HG03066 (cell line): ENCODE results near the gene MEX3C.
A peak's percentile ranks its signal among the peaks of the same experiment; 100 is the strongest.

Experiments used
- ATAC-seq: cut with Tn5 transposase; IDR thresholded peaks from one replicate; pipeline ENCODE4 v1.9.1; 2021; ENCODE audit warnings: low read depth; ENCODE audit not compliant: unreplicated experiment

Gene MEX3C

GRCh38 chr18:51197661-51198424 lies at the start of gene MEX3C:
Gene MEX3C (minus strand): TSS chr18:51197681. CDS start chr18:51197320, 361 bp downstream.
- ATAC-seq: peak; percentile 70

- no peak for ATAC-seq
These were observed 43.7 kb upstream of the MEX3C start for GRCh38 chr18:51241226-51241625.

- no peak for ATAC-seq
These were observed 38.7 kb upstream of the MEX3C start for GRCh38 chr18:51236225-51236624.

DNA sequence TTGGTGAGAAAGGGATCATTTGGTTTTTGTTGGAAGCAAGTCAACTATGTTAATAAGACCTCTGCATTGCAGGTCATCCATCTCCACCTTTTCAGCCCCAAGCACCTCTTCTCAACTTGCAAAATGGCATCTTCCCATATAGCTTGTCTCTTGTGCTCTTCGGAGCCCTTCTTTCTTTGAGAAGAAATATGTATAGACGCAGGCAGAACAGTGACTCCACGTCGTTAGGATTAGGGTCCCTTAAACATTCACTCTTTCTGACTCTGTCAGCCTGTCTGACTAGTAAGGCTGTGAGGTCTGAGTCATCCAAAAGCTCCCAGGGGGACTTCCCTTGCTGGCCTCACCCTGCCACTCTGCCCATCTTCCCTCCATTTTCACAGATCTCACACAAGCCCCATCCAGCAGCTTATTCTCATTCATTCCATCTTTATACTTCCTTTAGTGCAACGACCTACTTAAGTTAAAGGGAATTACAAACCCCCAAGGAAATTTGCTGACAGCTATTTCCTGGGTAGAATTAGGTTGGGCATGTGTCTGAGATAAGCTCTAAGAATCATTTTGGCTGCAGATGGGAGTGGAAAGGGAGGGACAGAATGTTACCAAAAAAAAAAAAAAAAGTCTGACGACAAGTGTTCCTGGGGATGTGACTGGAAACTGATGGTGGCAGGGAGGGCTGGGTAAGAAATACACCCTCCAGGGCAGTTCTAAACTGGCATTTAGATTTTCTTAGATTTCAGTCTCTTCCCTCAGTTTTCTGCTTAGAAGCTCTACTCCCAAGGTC lies 37.7 kb upstream of the MEX3C start:
- peak; percentile 83 for ATAC-seq

DNA sequence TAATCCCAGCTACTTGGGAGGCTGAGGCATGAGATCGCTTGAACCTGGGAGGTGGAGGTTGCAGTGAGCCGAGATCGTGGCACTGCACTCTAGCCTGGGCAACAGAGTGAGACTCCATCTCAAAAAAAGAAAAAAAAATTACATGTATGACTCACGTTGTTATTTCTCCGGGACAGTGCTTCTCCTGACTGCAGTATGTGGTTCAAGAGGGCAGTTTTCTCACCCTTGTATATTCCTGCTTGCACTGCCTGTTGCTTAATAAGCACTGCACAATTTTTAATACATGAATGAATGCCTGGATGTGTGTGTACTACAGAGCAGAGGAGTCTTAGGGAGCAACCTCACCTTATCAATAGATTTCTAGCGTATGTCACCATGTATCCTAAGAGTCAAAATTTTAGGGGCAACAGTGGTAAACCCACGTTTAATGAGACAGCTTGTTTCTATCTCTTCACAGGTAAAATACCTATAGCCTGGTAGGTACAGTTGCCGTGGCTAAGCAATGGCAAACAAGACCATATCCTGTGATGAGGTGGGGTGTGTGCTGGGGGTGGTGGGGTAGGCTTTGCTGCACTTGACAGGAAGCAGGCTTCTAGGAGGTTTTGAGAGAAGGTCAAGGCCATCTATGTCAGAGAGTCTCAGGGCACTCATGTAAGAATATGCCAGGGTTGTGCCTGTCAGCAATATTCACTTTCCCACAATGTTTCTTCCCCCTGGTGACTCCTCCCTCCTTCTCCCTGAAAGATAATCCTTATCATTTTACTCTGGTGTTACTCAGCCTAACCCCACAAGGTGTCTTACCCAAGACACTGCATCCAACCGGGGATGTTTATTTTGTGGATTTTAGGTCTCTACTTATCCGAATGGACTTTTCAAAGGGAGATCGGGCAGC lies 36.9 kb upstream of the MEX3C start:
- no peak for ATAC-seq

DNA sequence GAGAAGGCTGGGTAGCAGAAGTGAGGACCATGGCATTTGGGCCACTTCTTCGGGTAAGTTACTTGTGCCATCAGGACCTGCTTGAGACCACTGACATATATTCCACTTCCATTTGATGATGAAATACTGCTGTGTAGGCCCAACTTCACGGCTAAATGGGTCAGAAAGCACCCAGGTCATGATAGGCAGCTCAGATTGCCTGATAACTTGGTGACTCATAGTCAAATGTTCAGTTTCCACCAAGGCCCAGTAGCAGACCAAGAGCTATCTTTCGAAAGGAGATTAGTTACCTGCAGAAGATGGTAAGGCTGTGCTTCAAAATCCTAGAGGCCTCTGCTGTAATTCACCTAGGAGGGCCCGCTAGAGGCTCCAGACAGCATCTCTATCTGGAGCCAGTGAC lies 31.8 kb upstream of the MEX3C start:
- no peak for ATAC-seq

- ATAC-seq: no peak
These were observed 30.2 kb upstream of the MEX3C start for GRCh38 chr18:51227660-51228059.

- ATAC-seq: no peak
These were observed 29.3 kb upstream of the MEX3C start for GRCh38 chr18:51226587-51227350.

DNA sequence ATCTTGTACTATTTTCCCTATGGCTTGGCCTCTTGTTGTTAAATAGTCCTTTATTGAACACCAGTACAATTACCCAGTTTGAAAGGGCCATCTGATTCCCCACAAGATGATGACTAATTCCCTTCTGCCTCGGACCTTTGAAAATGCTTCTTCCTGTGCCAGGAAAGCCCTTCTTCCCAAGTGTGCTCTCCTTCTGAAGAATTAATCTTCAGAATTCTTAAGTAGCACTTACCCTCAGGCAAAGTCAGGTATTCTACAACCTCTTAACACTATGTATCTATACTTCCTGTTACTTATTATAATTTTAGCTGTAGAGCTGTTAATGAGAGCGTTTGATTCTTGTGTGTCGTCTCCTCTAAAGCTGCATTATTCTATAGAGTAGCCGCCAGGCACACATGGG lies 28.6 kb upstream of the MEX3C start:
- ATAC-seq: no peak

GRCh38 chr18:51212606-51213005 lies 15.1 kb upstream of the MEX3C start:
- no peak for ATAC-seq

GRCh38 chr18:51211552-51211951 lies 14.1 kb upstream of the MEX3C start:
- peak; percentile 84 for ATAC-seq

DNA sequence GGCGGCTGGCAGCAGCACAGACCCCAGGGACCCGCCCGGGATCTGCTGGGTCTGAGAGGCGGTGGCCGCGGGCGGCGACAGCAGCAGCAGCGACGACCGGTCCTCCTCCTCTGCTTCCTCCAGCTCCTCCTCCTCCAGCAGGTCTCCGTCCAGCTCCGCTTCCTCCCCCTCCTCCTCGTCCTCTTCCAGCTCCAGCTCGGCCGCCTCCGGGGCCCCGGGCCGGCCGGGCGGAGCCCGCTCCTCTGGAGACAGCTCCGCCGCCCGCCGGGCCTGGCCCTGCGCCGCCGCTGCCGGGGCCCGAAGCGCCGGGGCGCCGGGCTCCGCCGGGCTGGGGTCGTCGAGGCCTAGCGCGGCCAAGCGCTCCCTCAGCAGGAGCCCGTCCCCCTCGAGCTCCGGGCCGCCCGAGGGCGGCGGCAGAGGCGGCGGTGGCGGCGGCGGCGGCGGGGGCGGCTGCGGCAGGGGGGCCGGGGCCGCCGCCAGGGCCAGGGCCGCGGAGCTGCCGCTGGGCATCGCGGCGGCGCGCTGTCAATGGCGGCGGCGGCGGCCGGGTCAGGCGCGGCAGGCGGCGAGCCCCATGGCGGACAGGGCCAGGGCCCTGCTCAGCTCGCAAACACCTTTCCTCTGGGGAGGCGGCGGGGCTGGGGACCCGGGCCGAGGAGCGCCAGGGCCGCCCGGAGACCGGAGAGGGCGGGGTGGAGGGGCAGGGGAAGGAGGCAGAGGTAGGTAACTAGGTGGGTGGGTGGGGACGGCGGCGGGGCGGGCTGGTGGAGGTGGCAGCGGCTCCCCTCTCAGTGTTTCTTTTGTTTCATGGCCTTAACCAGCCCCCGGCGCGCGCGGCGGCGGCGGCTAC lies 445 bp downstream of the MEX3C start:
- peak; percentile 2 for ATAC-seq

GRCh38 chr18:51196118-51196810 lies 1.2 kb downstream of the MEX3C start:
- peak; percentile 1 for ATAC-seq

DNA sequence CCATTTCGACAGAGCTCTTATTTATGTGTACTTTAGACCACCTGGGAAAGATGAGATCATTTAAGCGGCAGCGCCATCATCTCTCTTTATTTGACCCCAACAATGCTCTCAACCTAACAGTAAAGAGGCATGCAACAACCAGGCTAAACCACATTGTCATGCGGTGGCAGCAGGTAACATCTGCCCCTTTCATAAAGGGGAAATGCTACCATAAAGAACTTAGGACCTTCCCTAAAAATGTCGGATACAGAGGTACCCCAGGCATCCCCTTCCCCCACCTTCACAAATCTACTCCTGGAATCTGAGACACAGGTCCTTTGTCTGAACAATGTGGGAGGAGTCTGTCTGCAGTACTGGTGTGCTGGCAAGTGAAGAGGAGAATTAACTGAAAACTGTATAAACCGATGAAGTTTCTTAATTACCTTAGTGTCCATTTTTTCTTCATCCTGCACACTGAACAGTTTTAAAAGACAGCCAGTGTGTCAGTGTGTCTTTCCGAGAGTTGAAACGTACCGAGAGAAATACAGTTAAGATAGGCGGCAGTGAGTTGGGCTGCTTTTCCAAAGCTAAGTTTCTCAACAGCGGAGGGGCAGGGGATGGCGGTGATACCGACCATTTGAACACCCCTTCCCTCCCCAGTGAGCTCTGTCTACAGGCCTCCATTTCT lies 1.9 kb downstream of the MEX3C start:
- no peak for ATAC-seq

GRCh38 chr18:51195086-51195450 lies 2.4 kb downstream of the MEX3C start:
- no peak for ATAC-seq

DNA sequence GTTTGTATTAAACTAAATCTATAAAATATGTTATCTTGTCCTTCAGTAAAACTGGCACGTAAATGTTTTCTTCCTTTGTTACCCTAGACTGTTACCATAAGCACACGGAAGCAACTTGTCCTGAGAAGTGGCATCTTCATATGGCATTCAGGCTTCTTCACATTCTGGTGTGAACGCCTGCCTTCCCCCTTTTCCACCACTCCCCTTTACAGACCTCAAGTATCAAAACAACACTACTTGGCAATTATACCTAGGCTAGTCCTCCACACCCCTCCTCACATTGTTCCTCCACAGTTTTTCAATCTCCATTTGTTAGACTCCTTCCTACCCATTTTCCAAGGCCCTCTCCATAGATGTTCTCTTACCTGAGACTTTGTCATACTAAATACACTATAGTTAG lies 2.9 kb downstream of the MEX3C start:
- no peak for ATAC-seq

GRCh38 chr18:51193621-51194287 lies 3.7 kb downstream of the MEX3C start:
- ATAC-seq: no peak

DNA sequence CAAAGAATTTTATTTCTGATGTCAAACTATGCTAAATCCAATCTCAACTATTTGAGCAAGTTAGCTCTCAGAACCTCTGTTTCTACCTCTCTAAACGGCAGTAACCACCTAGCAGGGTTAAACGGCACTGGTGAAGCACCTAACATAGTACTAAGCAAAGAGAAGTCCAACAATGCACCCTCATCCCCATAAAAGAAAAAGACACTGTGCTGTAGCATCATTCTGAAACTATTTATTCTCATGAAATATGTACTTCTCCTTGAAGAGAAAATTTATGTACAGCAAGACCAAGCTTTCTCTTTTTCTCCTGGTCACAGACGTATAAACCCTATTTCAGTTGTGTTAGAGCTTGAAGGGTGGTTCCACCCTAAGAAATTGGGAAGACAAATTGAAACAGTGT lies 4.8 kb downstream of the MEX3C start:
- no peak for ATAC-seq
